ENCODE results near the gene MTAP.
A peak's percentile ranks its signal among the peaks of the same experiment; 100 is the strongest.

DNA sequence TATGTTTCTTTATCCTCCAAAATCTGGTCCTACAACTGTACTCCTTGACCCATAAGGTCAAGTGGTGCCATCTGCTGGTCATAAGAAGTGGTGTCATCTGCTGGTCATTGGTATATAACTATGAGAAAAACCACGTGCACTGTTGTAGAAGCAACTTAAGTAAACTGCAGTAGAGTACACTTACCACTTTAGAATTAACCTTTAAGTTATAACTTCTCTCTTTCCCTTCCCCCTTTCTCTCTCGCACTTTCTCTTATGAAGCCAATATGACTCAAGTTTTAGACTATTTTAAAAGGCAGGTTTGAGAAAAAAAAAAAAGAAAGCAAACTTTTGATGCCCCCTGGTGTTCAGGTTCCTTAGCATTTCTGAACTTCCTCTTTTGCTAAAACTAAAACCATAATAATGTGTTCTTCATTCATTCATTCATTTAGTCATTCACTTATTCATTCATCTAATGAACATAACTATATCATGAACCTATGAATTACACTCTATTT is 12.8 kb upstream of the MTAP start:
- TF ChIP-seq, protein P1, sequence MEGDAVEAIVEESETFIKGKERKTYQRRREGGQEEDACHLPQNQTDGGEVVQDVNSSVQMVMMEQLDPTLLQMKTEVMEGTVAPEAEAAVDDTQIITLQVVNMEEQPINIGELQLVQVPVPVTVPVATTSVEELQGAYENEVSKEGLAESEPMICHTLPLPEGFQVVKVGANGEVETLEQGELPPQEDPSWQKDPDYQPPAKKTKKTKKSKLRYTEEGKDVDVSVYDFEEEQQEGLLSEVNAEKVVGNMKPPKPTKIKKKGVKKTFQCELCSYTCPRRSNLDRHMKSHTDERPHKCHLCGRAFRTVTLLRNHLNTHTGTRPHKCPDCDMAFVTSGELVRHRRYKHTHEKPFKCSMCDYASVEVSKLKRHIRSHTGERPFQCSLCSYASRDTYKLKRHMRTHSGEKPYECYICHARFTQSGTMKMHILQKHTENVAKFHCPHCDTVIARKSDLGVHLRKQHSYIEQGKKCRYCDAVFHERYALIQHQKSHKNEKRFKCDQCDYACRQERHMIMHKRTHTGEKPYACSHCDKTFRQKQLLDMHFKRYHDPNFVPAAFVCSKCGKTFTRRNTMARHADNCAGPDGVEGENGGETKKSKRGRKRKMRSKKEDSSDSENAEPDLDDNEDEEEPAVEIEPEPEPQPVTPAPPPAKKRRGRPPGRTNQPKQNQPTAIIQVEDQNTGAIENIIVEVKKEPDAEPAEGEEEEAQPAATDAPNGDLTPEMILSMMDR (conservative IDR thresholded peaks at IDR 0.05) = peak; percentile 92
- TF ChIP-seq EZH2 (IDR thresholded peaks at IDR 0.05; ENCODE audit: low read depth) = no peak
